ENCODE measurements around the gene PIP5KL1. TPM values are rescaled to one million over a fixed set of nuclear protein-coding genes. Genes with fewer than 3 reads are reported as not detected.

Gene PIP5KL1
- total and polyA plus RNA-seq, 2 donors from 2014 or later, result 3.0 to 4.3 TPM

DNA sequence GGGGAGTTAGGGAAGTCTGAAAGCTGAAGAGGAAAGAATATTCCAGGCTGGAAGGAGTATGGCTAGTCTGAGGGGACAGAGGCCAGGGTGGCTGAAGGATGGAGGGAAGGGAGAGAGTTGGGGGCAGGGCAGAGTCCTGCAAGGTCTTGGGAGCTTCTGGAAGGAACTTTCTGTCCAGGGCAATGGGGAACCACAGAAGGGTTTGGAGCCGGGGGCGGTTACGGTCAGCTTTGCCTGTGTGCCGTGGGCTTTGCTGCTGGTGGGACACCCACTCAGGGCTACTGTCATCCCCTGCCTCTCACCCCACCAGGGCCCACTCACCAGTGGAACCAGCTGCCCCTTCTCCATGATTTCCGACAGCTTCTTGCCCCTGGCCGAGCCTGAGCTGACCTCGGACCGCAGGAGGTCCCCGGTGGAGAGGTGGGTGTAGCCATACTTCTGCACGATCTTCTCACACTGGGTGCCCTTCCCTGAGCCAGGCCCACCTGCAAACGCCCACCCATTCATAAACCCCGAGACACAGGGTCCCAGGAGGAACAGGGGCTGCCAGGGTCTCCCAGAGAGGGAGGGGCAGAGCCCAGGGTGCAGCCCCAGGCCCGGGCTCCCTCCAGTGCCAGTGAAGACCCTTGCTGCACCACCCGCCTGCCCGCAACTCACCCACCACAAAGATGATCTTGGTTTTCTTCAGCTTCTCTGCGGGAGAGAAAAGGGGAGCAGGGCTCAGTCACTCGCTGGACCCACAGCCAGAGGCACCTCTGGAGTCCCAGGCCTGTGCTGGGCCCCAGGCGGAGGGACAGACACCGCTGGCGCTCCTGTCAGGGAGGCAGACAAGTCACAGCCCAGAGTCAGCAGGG lies 58.0 kb downstream of the PIP5KL1 start:
- H3K27me3 ChIP-seq (ENCODE audit: control insufficient read depth, insufficient read depth, low read length), result no peaks in the 10 kb centered on the region
- DNase-seq (no peak), FAIRE-seq (no peak)
- intact Hi-C loops (cut with DNase I), result no loop called here
- H3K4me3 ChIP-seq (ENCODE audit: low read length in 3 of 3), result no peak overlapping the region
- peaks cover 0 to 3% (median 0%) of the 10 kb centered on the region in 3 donors for H3K36me3 ChIP-seq (ENCODE audit: control insufficient read depth in 2 of 3, insufficient read depth in 3 of 3, low read length in 3 of 3)
- H3K27ac ChIP-seq (ENCODE audit: low read depth in 2 of 2, low read length in 2 of 2), result no peak overlapping the region
- no peak for TF ChIP-seq CTCF (IDR thresholded peaks at IDR 0.05; ENCODE audit: borderline replicate concordance, extremely low read depth, insufficient read depth)
- no peak overlapping the region for H3K9ac ChIP-seq (ENCODE audit: low read length in 3 of 3)
- peaks cover 0 to 20% (median 0%) of the 10 kb centered on the region in 3 donors for H3K4me1 ChIP-seq (ENCODE audit: control insufficient read depth in 2 of 3, insufficient read depth in 2 of 3, low read depth in 1 of 3, low read length in 3 of 3)
- H3K9me3 ChIP-seq (ENCODE audit: control insufficient read depth in 2 of 3, insufficient read depth in 1 of 3, low read length in 3 of 3), result no peaks in the 10 kb centered on the region

DNA sequence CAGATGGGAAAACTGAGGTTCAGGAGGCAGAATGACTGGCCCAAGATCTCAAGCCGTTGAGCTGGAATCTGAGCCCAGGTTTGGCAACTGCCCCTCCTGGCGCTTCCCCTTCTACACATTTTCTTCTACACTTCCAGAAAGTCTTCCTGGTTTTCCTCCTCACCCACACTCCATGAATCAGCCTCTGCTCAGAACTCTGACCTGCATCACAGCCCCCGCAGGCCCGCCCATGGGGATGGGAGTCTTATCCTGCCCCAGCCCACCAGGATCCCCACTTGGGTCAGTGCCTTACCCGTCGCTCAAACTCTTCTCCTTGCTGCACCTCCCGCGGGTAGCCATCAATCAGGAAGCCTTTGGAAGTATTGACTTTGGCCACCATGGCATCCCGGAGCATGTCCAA lies 59.0 kb downstream of the PIP5KL1 start:
- no peak overlapping the region for H3K27ac ChIP-seq (ENCODE audit: low read depth in 2 of 2, low read length in 2 of 2)
- no peak overlapping the region for H3K4me3 ChIP-seq (ENCODE audit: low read length in 3 of 3)
- H3K4me1 ChIP-seq (ENCODE audit: control insufficient read depth in 2 of 3, insufficient read depth in 2 of 3, low read depth in 1 of 3, low read length in 3 of 3), result peaks cover 0 to 17% (median 0%) of the 10 kb centered on the region in 3 donors
- FAIRE-seq (no peak), DNase-seq (no peak)
- H3K27me3 ChIP-seq (ENCODE audit: control insufficient read depth, insufficient read depth, low read length), result no peaks in the 10 kb centered on the region
- intact Hi-C loops (cut with DNase I), result no loop called here
- peaks cover 0 to 3% (median 0%) of the 10 kb centered on the region in 3 donors for H3K36me3 ChIP-seq (ENCODE audit: control insufficient read depth in 2 of 3, insufficient read depth in 3 of 3, low read length in 3 of 3)
- no peak for TF ChIP-seq CTCF (IDR thresholded peaks at IDR 0.05; ENCODE audit: borderline replicate concordance, extremely low read depth, insufficient read depth)
- H3K9ac ChIP-seq (ENCODE audit: low read length in 3 of 3), result no peak overlapping the region
- H3K9me3 ChIP-seq (ENCODE audit: control insufficient read depth in 2 of 3, insufficient read depth in 1 of 3, low read length in 3 of 3), result no peaks in the 10 kb centered on the region

DNA sequence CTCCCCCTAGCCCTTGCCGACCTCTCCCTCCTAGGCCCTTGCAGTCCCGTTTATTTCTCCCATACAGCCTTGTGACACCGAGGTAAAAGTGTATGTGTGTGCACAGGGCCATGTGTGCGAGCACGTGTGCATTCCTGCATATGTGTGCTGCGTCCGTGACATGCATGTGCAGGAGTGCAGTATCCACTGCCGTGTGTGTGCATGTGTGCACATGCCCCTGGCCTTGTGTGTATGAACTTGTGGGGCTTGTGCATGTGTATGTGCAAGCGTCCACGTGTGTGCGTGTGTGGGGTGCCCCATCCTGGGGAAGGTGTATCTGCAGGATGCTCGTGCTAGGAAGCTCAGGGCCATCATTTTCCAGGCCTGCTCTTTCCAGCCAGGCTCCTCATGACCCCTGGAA lies 59.7 kb downstream of the PIP5KL1 start:
- DNase-seq (no peak), FAIRE-seq (no peak)
- Histone ChIP-seq H3K4me1 (ENCODE audit: control insufficient read depth in 2 of 3, insufficient read depth in 2 of 3, low read depth in 1 of 3, low read length in 3 of 3) (peaks cover 0 to 11% (median under 1%) of the 10 kb centered on the region in 3 donors), H3K27ac (ENCODE audit: low read depth in 2 of 2, low read length in 2 of 2) (no peak overlapping the region), H3K27me3 (ENCODE audit: control insufficient read depth, insufficient read depth, low read length) (no peaks in the 10 kb centered on the region), H3K36me3 (ENCODE audit: control insufficient read depth in 2 of 3, insufficient read depth in 3 of 3, low read length in 3 of 3) (peaks cover 0 to 3% (median 0%) of the 10 kb centered on the region in 3 donors), H3K9ac (ENCODE audit: low read length in 3 of 3) (no peak overlapping the region), H3K4me3 (ENCODE audit: low read length in 3 of 3) (no peak overlapping the region), H3K9me3 (ENCODE audit: control insufficient read depth in 2 of 3, insufficient read depth in 1 of 3, low read length in 3 of 3) (no peaks in the 10 kb centered on the region)
- no peak for TF ChIP-seq CTCF (IDR thresholded peaks at IDR 0.05; ENCODE audit: borderline replicate concordance, extremely low read depth, insufficient read depth)
- intact Hi-C loops (cut with DNase I), result no loop called here

Other genes with a start within 250 kb of the PIP5KL1 start
- 2.9 TPM for gene CFAP157, start 223.8 kb downstream of the PIP5KL1 start, total RNA-seq
- gene CFAP157, start 223.8 kb downstream of the PIP5KL1 start, polyA plus RNA-seq (ENCODE audit: insufficient read depth, low read depth, low replicate concordance), result 0.41 TPM
- 20.5 TPM for gene PTRH1, start 215.1 kb downstream of the PIP5KL1 start, total RNA-seq
- 41.3 TPM for gene PTRH1, start 215.1 kb downstream of the PIP5KL1 start, polyA plus RNA-seq (ENCODE audit: insufficient read depth, low read depth, low replicate concordance)
- gene TTC16, start 214.7 kb downstream of the PIP5KL1 start, total RNA-seq, result 0.72 TPM
- gene TTC16, start 214.7 kb downstream of the PIP5KL1 start, polyA plus RNA-seq (ENCODE audit: insufficient read depth, low read depth, low replicate concordance), result 0.32 TPM
- gene TOR2A, start 195.5 kb downstream of the PIP5KL1 start, total RNA-seq, result 12.7 TPM
- gene TOR2A, start 195.5 kb downstream of the PIP5KL1 start, polyA plus RNA-seq (ENCODE audit: insufficient read depth, low read depth, low replicate concordance), result 14.5 TPM
- 27.7 TPM for gene SH2D3C, start 152.1 kb downstream of the PIP5KL1 start, total RNA-seq
- gene SH2D3C, start 152.1 kb downstream of the PIP5KL1 start, polyA plus RNA-seq (ENCODE audit: insufficient read depth, low read depth, low replicate concordance), result 13.7 TPM
- gene CDK9, start 144.7 kb downstream of the PIP5KL1 start, total RNA-seq, result 93.5 TPM
- gene CDK9, start 144.7 kb downstream of the PIP5KL1 start, polyA plus RNA-seq (ENCODE audit: insufficient read depth, low read depth, low replicate concordance), result 45.2 TPM
- 77.2 TPM for gene FPGS, start 127.9 kb downstream of the PIP5KL1 start, total RNA-seq
- 44.0 TPM for gene FPGS, start 127.9 kb downstream of the PIP5KL1 start, polyA plus RNA-seq (ENCODE audit: insufficient read depth, low read depth, low replicate concordance)
- gene ENG, start 76.1 kb downstream of the PIP5KL1 start, total RNA-seq, result 135 TPM
- gene ENG, start 76.1 kb downstream of the PIP5KL1 start, polyA plus RNA-seq (ENCODE audit: insufficient read depth, low read depth, low replicate concordance), result 158 TPM
- 77.9 TPM for gene AK1, start 53.1 kb downstream of the PIP5KL1 start, total RNA-seq
- 185 TPM for gene AK1, start 53.1 kb downstream of the PIP5KL1 start, polyA plus RNA-seq (ENCODE audit: insufficient read depth, low read depth, low replicate concordance)
- gene ST6GALNAC6, start 31.2 kb downstream of the PIP5KL1 start, total RNA-seq, result 74.6 TPM
- 75.0 TPM for gene ST6GALNAC6, start 31.2 kb downstream of the PIP5KL1 start, polyA plus RNA-seq (ENCODE audit: insufficient read depth, low read depth, low replicate concordance)
- 31.4 TPM for gene ST6GALNAC4, start 13.7 kb downstream of the PIP5KL1 start, total RNA-seq
- 31.6 TPM for gene ST6GALNAC4, start 13.7 kb downstream of the PIP5KL1 start, polyA plus RNA-seq (ENCODE audit: insufficient read depth, low read depth, low replicate concordance)
- 42.8 TPM for gene DPM2, start 7.1 kb upstream of the PIP5KL1 start, total RNA-seq
- gene DPM2, start 7.1 kb upstream of the PIP5KL1 start, polyA plus RNA-seq (ENCODE audit: insufficient read depth, low read depth, low replicate concordance), result 70.0 TPM
- gene EEIG1, start 50.2 kb upstream of the PIP5KL1 start, total RNA-seq, result 75.9 TPM
- gene EEIG1, start 50.2 kb upstream of the PIP5KL1 start, polyA plus RNA-seq (ENCODE audit: insufficient read depth, low read depth, low replicate concordance), result 34.3 TPM
- gene NAIF1, start 136.5 kb upstream of the PIP5KL1 start, total RNA-seq, result 12.3 TPM
- 9.7 TPM for gene NAIF1, start 136.5 kb upstream of the PIP5KL1 start, polyA plus RNA-seq (ENCODE audit: insufficient read depth, low read depth, low replicate concordance)
- gene SLC25A25, start 137.5 kb upstream of the PIP5KL1 start, total RNA-seq, result 24.9 TPM
- 20.4 TPM for gene SLC25A25, start 137.5 kb upstream of the PIP5KL1 start, polyA plus RNA-seq (ENCODE audit: insufficient read depth, low read depth, low replicate concordance)
- gene PTGES2, start 197.0 kb upstream of the PIP5KL1 start, total RNA-seq, result 64.1 TPM
- gene PTGES2, start 197.0 kb upstream of the PIP5KL1 start, polyA plus RNA-seq (ENCODE audit: insufficient read depth, low read depth, low replicate concordance), result 117 TPM
- gene LCN2, start 218.7 kb upstream of the PIP5KL1 start, total RNA-seq, result 198 TPM
- gene LCN2, start 218.7 kb upstream of the PIP5KL1 start, polyA plus RNA-seq (ENCODE audit: insufficient read depth, low read depth, low replicate concordance), result 8.2 TPM
- gene BBLN, start 229.5 kb upstream of the PIP5KL1 start, total RNA-seq, result 55.6 TPM
- 192 TPM for gene BBLN, start 229.5 kb upstream of the PIP5KL1 start, polyA plus RNA-seq (ENCODE audit: insufficient read depth, low read depth, low replicate concordance)

Data from kidney (tissue), 14 donors.